ENCODE results near the gene PAPPA2.

GRCh38 chr1:176682830-176683535, 220.0 kb downstream of the PAPPA2 start:
- TF ChIP-seq CTCF (conservative IDR thresholded peaks at IDR 0.05) = no peak
- no peak for TF ChIP-seq EZH2 (IDR thresholded peaks at IDR 0.05; ENCODE audit: low read depth)

Data from PC-9 (cell line).